GM12878 (cell line): ENCODE results near the gene GTPBP6. TPM values are rescaled to one million over a fixed set of nuclear protein-coding genes. Genes with fewer than 3 reads are reported as not detected.
A peak's percentile ranks its signal among the peaks of the same experiment; 100 is the strongest.

Experiments used
- ATF2 ChIP-seq: IDR thresholded peaks from 2 replicates; pipeline ENCODE4 v1.6.1; 2012; ENCODE audit warnings: low read length, inconsistent platforms
- ATF7 ChIP-seq: fragments of 450-650 bp; IDR thresholded peaks from 2 replicates; pipeline ENCODE4 v1.6.1; 2016; ENCODE audit warnings: low read depth, mild to moderate bottlenecking
- CBFB ChIP-seq: IDR thresholded peaks from 2 replicates; pipeline ENCODE4 v1.6.1; 2016; ENCODE audit warnings: antibody characterized with exemption, low read depth
- CEBPB ChIP-seq, 2 experiments: fragments of 150-350 bp in 1 of 2; IDR thresholded peaks; 2 replicates each; pipeline ENCODE4 v1.6.1; 2012 to 2014; ENCODE audit warnings: low read depth in 2 of 2, low read length in 2 of 2, borderline replicate concordance in 1 of 2, inconsistent platforms in 1 of 2
- DPF2 ChIP-seq: fragments of 450-650 bp; IDR thresholded peaks from 2 replicates; pipeline ENCODE4 v1.6.1; 2017; ENCODE audit warnings: mild to moderate bottlenecking
- ESRRA ChIP-seq: IDR thresholded peaks from 2 replicates; pipeline ENCODE4 v1.6.1; 2012; ENCODE audit warnings: mild to moderate bottlenecking, low read length, improper control_type of control experiment
- HDAC2 ChIP-seq: fragments of 200-600 bp; sonication (generic); IDR thresholded peaks from 2 replicates; pipeline ENCODE4 v1.6.1; 2017
- IKZF2 ChIP-seq, 2 experiments: fragments of 450-650 bp; IDR thresholded peaks; 2 replicates each; pipeline ENCODE4 v1.6.1; 2017; ENCODE audit warnings: mild to moderate bottlenecking in 2 of 2, moderate library complexity in 2 of 2
- KDM1A ChIP-seq: fragments of 200-600 bp; sonication (generic); IDR thresholded peaks from 2 replicates; pipeline ENCODE4 v1.6.1; 2016; ENCODE audit warnings: borderline replicate concordance
- MTA3 ChIP-seq: IDR thresholded peaks from 2 replicates; pipeline ENCODE4 v1.6.1; 2012; ENCODE audit warnings: low read length, inconsistent platforms, borderline replicate concordance
- NFIC ChIP-seq: IDR thresholded peaks from 2 replicates; pipeline ENCODE4 v1.6.1; 2012; ENCODE audit warnings: low read depth, mild to moderate bottlenecking, inconsistent platforms, low read length, moderate library complexity
- POLR2A ChIP-seq: IDR thresholded peaks from 2 replicates; pipeline ENCODE4 v1.6.1; 2011; ENCODE audit warnings: low read depth, mild to moderate bottlenecking, low read length
- RAD51 ChIP-seq: fragments of 450-650 bp; IDR thresholded peaks from 2 replicates; pipeline ENCODE4 v1.6.1; 2016; ENCODE audit warnings: moderate library complexity, mild to moderate bottlenecking, inconsistent platforms
- RCOR1 ChIP-seq: conservative IDR thresholded peaks from 2 replicates; pipeline ENCODE4 v1.6.1; 2012; ENCODE audit warnings: low read depth, low read length, improper control_type of control experiment
- SREBF2 ChIP-seq: IDR thresholded peaks from 2 replicates; pipeline ENCODE4 v1.6.1; 2012; ENCODE audit warnings: mild to moderate bottlenecking, low read length
- TCF7 ChIP-seq: IDR thresholded peaks from 2 replicates; pipeline ENCODE4 v1.6.1; 2014; ENCODE audit warnings: antibody characterized with exemption, borderline replicate concordance
- WRNIP1 ChIP-seq: IDR thresholded peaks from 2 replicates; pipeline ENCODE4 v1.6.1; 2011; ENCODE audit warnings: low read depth, low read length, improper control_type of control experiment, borderline replicate concordance
- ZNF217 ChIP-seq: fragments of 450-650 bp; IDR thresholded peaks from 2 replicates; pipeline ENCODE4 v1.6.1; 2017; ENCODE audit warnings: antibody characterized with exemption, mild to moderate bottlenecking
- polyA plus RNA-seq, 11 experiments: library from polyadenylated mRNA; depleted of rRNA in 4 of 11; unstranded in 6 of 11; stranded (reverse) in 5 of 11; fragments of >200 nt; fragmentation: Nextera tagmentation in 4 of 11; fragmentation: Illumina TruSeq in 1 of 11; extraction: Ambion mirVana in 4 of 11; extraction: Trizol in 1 of 11; gene quantifications; 1 replicate in 1 of 11; 2 replicates in 10 of 11; pipeline versions ENCODE4 v1.2.1 to v1.2.3, GENCODE V29; 2011 to 2016; ENCODE audit warnings: inconsistent platforms in 2 of 11, missing spikeins in 2 of 11, low read depth in 1 of 11
- total RNA-seq, 4 experiments: library from RNA; depleted of rRNA in 3 of 4; stranded (reverse); fragments of >200 nt in 3 of 4; fragmentation: Illumina TruSeq in 1 of 4; extraction: Trizol in 1 of 4; gene quantifications; 2 replicates each; pipeline versions ENCODE4 v1.2.1 to v1.2.3, GENCODE V29; 2013 to 2021
- TF ChIP-seq, protein P1 (sequence below): IDR thresholded peaks from 2 replicates; pipeline ENCODE4 v1.6.1; 2012; ENCODE audit warnings: mild to moderate bottlenecking, low read depth, low read length
- TF ChIP-seq, protein P2 (sequence below): IDR thresholded peaks from 2 replicates; pipeline ENCODE4 v1.6.1; 2011; ENCODE audit warnings: mild to moderate bottlenecking, low read depth, low read length, moderate library complexity; ENCODE audit not compliant: insufficient replicate concordance
- TF ChIP-seq, protein P3 (sequence below): IDR thresholded peaks from 2 replicates; pipeline ENCODE4 v1.6.1; 2012; ENCODE audit warnings: improper control_type of control experiment, low read depth, low read length; ENCODE audit not compliant: insufficient replicate concordance

The GTPBP6 gene
- total and polyA plus RNA-seq, 10 of the 15 experiments (the other 5 are each of a cell fraction or from before 2014, with no cell fraction given) = 0.31 to 71.0 (median 21.1) TPM

GRCh38 chrX:283115-283845 lies 35.3 kb downstream of the GTPBP6 start (continued):
- TF ChIP-seq, protein P1, sequence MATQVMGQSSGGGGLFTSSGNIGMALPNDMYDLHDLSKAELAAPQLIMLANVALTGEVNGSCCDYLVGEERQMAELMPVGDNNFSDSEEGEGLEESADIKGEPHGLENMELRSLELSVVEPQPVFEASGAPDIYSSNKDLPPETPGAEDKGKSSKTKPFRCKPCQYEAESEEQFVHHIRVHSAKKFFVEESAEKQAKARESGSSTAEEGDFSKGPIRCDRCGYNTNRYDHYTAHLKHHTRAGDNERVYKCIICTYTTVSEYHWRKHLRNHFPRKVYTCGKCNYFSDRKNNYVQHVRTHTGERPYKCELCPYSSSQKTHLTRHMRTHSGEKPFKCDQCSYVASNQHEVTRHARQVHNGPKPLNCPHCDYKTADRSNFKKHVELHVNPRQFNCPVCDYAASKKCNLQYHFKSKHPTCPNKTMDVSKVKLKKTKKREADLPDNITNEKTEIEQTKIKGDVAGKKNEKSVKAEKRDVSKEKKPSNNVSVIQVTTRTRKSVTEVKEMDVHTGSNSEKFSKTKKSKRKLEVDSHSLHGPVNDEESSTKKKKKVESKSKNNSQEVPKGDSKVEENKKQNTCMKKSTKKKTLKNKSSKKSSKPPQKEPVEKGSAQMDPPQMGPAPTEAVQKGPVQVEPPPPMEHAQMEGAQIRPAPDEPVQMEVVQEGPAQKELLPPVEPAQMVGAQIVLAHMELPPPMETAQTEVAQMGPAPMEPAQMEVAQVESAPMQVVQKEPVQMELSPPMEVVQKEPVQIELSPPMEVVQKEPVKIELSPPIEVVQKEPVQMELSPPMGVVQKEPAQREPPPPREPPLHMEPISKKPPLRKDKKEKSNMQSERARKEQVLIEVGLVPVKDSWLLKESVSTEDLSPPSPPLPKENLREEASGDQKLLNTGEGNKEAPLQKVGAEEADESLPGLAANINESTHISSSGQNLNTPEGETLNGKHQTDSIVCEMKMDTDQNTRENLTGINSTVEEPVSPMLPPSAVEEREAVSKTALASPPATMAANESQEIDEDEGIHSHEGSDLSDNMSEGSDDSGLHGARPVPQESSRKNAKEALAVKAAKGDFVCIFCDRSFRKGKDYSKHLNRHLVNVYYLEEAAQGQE = no peak
- TF ChIP-seq, protein P2, sequence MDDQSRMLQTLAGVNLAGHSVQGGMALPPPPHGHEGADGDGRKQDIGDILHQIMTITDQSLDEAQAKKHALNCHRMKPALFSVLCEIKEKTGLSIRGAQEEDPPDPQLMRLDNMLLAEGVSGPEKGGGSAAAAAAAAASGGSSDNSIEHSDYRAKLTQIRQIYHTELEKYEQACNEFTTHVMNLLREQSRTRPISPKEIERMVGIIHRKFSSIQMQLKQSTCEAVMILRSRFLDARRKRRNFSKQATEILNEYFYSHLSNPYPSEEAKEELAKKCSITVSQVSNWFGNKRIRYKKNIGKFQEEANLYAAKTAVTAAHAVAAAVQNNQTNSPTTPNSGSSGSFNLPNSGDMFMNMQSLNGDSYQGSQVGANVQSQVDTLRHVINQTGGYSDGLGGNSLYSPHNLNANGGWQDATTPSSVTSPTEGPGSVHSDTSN = peak; percentile 94
- TF ChIP-seq, protein P3, sequence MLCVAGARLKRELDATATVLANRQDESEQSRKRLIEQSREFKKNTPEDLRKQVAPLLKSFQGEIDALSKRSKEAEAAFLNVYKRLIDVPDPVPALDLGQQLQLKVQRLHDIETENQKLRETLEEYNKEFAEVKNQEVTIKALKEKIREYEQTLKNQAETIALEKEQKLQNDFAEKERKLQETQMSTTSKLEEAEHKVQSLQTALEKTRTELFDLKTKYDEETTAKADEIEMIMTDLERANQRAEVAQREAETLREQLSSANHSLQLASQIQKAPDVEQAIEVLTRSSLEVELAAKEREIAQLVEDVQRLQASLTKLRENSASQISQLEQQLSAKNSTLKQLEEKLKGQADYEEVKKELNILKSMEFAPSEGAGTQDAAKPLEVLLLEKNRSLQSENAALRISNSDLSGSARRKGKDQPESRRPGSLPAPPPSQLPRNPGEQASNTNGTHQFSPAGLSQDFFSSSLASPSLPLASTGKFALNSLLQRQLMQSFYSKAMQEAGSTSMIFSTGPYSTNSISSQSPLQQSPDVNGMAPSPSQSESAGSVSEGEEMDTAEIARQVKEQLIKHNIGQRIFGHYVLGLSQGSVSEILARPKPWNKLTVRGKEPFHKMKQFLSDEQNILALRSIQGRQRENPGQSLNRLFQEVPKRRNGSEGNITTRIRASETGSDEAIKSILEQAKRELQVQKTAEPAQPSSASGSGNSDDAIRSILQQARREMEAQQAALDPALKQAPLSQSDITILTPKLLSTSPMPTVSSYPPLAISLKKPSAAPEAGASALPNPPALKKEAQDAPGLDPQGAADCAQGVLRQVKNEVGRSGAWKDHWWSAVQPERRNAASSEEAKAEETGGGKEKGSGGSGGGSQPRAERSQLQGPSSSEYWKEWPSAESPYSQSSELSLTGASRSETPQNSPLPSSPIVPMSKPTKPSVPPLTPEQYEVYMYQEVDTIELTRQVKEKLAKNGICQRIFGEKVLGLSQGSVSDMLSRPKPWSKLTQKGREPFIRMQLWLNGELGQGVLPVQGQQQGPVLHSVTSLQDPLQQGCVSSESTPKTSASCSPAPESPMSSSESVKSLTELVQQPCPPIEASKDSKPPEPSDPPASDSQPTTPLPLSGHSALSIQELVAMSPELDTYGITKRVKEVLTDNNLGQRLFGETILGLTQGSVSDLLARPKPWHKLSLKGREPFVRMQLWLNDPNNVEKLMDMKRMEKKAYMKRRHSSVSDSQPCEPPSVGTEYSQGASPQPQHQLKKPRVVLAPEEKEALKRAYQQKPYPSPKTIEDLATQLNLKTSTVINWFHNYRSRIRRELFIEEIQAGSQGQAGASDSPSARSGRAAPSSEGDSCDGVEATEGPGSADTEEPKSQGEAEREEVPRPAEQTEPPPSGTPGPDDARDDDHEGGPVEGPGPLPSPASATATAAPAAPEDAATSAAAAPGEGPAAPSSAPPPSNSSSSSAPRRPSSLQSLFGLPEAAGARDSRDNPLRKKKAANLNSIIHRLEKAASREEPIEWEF = no peak
- TF ChIP-seq ATF2 (no peak), TCF7 (no peak), WRNIP1 (no peak), NFIC (no peak), CBFB (no peak), CEBPB (IDR thresholded peaks at IDR 0.05; ENCODE audit: borderline replicate concordance in 1 of 2, low read depth in 2 of 2, low read length in 2 of 2) (no peak), ZNF217 (no peak), RAD51 (no peak), DPF2 (no peak), HDAC2 (no peak), MTA3 (no peak), SREBF2 (no peak), ESRRA (no peak), IKZF2 (IDR thresholded peaks at IDR 0.05) (no peak; a peak in 1 of 4 replicates), RCOR1 (no peak), POLR2A (peak; percentile 70), ATF7 (0 out of 2 replicates have a peak, but pooled peaks have one; percentile 12), KDM1A (no peak)
